Activated CD4-positive, CD25-positive, alpha-beta regulatory T cell treated with anti-CD3 and anti-CD28 coated beads, Interleukin-2, amount 50 U/mL, for 72 hours (primary cell): Measurements from ENCODE around the gene UNCX.
"Not testable (repeated sequence)": the region's sequence is repeated elsewhere in the genome, so short reads cannot be mapped to it uniquely, and the experiment has no call there.

ENCODE experiments used
- DNase-seq: peaks from one replicate; pipeline ENCODE4 v3.0.0; 2021

The UNCX gene

DNA sequence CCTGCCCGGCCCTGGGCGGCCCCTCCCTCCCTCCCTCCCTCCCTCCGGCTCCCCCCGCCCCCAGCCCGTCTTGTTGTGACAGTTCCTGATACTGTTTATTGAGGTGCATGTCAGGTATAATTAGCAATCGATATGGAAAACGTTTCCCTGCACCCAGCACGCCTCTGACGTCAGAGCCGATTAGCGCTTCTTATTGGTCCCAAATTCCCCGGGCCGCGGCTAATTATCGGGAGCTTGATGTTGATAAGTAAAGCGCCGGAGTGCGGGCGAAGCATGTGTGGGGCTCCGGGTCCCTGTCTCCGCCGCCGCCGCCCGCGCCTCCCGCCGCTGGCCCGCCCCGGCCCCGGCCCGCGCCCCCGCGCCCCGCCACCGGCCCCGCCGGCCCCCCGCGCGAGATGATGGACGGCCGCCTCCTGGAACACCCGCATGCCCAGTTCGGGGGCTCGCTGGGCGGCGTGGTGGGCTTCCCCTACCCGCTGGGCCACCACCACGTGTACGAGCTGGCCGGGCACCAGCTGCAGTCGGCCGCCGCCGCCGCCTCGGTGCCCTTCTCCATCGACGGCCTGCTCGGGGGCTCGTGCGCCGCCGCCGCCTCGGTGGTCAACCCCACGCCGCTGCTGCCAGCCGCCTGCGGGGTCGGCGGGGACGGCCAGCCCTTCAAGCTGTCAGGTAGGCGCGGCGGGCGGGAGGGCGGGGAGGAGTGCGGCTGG is at the start of gene UNCX:
TSS of gene UNCX (plus strand) at position 250 of the 710 bp plus-strand sequence. CDS start at position 396, 146 bp downstream.
- no peak for DNase-seq

DNA sequence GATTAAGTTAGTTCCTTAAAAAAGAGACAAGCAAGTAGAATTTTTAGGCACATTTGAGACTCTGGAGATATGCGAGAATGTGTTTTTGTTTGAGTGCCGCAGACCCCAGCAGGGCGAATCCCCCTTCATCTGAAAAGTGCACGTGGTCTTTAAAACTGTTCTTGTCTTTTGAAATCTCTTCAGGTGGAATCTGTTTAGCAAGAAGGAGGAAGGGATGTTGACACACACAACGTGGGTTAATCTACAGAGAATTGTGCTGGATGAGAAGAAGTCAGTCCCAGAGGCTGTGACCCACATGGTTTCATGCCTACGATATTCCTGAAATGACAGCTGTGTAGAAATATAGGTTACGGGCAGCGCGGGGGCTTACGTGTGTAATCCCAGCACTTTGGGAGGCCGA is 45.5 kb upstream of the UNCX start:
- DNase-seq, result no peak

DNA sequence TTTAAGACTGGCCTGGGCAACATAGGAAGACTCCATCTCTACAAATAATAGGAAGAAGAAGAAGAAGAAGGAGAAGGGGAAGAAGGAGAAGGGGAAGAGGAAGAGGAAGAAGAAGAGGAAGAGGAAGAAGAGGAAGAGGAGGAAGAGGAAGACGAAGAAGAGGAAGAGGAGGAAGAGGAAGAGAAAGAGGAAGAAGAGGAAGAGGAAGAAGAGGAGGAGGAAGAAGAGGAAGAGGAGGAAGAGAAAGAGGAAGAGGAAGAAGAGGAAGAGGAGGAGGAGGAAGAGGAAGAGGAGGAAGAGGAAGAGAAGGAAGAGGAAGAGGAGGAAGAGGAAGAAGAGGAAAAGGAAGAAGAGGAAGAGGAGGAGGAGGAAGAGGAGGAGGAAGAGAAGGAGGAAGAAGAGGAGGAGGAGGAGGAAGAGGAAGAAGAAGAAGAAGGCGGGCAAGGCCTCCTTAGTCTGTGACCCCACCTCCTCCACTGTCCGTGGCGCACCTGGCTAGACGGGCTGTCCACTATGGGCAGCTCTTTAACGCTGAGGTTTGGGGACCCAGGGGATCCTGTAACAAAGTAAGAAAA is 43.9 kb upstream of the UNCX start:
- DNase-seq, result no peak

DNA sequence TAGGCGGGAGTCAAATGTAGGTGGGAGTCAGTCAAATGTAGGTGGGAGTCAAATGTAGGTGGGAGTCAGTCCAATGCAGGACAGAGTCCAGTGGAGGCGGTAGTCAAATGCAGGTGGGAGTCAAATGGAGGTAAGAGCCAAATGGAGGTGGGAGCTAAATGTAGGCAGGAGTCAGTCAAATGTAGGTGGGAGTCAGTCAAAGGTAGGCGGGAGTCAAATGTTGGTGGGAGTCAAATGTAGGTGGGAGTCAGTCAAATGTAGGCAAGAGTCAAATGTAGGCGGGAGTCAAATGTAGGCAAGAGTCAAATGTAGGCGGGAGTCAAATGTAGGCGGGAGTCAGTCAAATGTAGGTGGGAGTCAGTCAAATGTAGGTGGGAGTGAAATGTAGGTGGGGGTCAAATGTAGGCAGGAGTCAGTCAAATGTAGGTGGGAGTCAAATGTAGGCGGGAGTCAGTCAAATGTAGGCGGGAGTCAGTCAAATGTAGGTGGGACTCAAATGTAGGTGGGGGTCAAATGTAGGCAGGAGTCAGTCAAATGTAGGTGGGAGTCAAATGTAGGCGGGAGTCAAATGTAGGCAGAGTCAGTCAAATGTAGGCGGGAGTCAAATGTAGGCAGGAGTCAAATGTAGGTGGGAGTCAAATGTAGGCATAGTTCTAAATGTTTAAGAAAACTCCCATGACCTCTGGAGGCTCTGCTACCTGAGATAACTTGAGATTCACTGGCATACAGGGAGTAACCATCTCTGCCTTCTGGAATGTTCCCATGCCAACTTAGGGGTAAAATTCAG is 42.5 kb upstream of the UNCX start:
- no peak for DNase-seq

DNA sequence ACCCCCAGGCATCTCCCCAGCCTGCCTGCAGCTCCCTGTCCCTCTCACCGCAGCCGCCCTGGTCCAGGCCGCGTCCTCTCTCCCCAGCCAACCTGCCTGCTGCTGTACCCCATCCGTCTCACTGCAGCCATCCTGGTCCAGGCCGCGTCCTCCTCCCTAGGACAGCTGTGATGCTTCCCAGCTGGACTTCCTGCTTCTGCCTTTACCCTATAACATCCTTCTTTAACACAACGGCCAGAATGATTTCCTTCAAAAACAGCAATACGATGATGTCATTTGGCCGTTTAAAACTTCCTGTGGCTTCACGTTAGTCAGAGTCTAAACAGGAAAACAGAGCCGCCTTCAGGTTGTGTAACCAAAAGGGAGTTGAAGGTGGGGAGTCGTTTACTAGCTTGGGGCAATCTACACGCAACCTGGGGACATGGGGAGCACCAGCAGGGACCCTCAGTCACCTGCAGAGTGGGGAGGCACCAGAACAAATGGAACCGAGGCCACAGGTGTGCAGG is 40.4 kb upstream of the UNCX start:
- no peak for DNase-seq

DNA sequence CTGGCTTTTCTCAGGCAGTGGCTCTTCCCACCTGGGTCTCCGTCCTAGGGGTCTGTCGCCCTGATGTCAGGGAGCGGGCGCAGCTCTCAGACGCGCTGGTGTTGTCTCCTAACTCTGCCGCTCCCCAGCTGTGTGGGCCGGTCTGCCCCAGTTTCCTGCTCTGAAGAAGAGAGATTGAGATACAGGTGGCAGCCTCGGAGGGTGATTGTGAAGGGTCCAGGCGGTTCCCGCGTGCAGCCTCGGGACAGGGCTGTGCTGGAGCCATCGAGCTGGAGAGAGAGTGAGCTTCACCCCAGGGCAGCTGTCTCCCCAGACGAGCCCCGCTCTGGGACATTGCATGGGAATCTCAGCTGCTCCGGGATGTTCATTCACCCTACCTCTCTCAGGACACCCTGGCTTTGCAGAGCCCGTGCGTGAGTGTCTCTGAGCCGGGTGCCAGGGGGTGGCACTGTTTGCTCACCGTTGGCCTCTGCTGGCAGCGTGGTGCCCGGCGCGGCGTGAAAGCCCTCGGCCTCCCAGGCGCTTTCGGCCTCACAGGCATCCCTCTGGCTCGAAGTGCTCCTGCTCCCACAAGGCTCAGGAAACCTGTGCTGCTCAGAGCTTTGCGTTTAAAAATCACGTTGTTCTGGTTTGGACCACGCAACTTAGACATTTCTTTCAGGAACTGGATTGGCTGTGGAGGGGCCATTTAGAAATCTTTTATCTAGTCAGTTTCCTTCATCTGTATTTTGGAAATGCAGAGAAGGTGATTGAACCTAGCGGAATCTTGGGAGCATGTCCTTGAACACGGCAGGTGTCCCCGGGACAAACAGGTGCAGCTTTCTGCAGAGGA is 38.9 kb upstream of the UNCX start:
- DNase-seq, result no peak

DNA sequence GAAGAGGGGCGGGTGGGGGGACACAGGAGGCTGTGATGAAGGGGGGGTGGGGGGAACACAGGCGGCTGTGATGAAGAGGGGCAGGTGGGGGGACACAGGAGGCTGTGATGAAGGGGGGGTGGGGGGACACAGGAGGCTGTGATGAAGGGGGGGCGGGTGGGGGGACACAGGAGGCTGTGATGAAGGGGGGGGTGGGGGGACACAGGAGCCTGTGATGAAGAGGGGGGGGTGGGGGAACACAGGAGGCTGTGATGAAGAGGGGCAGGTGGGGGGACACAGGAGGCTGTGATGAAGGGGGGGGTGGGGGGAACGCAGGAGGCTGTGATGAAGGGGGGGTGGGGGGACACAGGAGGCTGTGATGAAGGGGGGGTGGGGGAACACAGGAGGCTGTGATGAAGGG is 36.2 kb upstream of the UNCX start:
- not testable (repeated sequence) for DNase-seq

DNA sequence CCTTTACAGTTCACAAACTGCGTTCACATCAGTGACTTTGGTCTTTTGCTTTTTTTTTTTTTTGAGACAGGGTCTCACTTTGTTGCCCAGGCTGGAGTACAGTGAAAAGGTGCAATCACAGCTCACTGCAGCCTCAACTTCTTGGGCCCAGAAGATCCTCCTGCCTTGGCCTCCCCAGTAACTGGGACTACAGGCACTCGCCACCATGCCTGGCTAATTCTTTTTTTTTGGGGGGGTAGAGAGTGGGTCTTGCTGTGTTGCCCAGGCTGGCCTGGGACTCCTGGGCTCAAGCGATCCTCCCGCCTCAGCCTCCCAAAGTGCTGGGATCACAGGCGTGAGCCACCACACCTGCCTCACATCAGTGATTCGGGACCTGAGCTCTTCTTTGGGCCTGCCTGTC is 35.7 kb upstream of the UNCX start:
- DNase-seq, result no peak

DNA sequence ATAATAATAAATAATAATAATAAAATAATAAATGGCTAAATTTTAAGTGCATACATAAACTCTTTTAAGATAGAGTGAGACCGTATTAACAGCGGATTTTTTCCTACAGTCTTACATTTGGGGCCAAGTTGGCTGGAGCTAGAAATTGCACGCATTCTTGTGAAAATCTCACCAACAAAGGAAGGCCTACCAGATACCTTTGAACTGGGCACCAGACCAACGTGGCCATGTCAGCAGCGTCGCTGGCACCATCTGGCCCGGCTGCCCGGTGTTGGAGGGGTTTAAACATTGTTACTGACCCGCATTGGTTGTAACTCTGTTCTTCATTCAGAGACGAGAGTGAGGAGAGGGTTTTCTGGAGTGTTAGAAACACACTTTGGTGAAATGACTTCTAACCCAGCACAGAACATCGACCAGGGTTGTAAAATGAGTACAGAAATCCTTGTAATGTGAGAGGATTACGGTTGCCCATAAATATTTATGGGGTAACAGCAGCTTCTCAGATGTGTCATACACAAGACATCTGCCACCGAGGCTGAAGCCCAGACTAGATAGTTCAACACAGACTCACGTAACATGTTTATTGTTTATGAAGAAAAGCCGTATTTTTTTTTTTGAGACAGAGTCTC is 34.6 kb upstream of the UNCX start:
- DNase-seq, result no peak

DNA sequence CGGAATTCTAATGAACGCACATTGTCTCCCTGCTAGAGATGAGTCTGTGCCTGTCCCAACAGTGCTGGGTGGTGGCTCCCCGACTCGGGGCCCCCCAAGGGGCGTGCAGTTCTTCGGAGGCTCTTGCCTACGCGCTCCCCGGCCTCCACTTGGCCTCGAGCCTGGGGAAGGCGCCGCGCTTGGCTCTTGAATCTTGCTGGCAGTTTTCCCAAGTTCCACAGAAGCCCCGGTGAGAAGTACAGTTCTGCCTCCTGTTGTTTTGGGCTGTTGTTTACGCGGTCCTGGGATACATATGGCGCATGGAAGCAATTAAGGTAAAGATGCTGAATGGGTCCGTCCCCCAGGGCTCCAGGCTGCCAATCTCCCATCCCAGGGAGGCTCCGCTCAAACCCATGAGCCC is 32.6 kb upstream of the UNCX start:
- no peak for DNase-seq

DNA sequence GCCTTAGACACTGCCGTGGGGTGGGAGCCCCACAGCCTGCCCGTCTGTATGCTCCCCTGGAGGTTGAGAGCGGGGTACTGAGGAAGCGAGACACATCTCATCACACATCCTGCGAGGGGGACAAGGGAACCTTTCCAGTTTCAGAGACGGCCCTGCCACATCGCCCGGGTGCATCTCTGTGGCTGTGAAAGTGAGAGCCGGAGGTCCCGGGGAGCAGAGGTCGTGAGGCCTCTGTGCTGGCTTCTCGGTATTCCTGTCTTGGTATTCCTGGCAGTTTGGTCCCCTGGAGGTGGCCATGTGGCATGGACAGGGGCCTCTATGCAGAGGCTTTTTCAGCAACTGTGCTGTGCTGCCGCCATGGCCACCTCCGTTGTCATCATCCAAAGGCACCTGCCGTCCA is 30.8 kb upstream of the UNCX start:
- DNase-seq, result no peak

DNA sequence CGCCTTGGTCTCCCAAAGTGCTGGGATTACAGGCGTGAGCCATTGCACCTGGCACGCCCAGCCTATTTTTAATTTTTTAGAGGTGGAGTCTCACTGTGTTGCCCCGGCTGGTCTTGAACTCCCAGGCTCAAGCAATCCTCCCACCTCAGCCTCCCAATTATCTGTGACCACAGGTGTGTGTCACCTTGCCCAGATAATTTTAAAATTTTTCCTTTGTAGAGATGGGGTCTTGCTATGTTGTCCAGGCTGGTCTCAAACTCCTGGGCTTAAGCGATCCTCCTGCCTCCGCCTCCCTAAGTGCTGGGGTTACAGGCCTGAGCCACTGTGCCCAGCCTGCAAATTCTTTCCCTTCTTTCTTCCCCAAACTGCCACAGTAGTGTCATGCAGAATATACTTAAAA is 29.8 kb upstream of the UNCX start:
- DNase-seq, result not testable (repeated sequence)

DNA sequence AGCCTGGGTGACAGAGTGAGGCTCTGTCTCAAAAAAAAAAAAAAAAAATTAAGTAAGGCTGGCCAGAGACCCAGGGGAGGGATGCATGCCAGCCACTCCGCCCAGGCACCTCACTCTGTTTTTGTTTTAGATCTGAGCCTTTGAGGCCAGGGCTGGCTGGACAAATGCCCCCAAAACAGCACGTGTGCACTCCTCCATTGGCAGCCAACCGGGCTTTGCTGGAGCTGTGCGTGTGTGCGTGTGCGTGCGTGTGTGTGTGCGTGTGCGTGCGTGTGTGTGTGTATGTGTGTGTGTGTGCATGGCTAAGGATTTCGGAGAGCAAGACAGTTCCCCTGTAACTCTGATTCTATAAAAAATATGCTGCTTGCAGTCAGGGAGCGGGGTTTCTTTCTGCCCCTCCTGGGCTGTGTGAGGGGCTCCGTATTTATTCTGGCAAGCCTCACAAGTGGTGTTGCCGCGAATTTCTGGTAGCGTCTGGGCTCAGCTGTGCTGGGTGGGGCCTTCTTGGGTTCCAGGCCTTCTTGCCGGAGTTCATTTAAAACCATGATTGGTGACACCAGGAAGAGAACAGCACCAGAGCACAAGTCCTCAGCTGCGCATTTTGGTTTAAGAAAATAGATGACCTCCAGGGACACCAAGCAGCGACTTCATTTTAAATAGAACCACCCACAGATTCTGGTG is 28.1 kb upstream of the UNCX start:
- no peak for DNase-seq

DNA sequence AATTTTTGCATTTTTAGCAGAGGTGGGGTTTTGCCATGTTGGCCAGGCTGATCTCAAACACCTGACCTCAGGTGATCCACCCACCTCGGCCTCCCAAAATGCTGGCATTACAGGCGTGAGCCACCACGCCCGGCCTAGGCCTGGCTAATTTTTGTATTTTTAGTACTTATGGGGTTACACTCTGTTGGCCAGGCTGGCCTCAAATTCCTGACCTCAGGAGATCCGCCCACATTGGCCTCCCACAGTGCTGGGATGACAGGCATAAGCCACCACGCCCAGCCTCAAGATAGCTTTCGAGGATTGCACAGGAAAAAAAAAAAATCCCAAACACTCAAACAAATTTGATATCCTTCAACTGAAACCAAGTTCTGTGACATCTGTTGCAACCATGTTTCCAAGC is 26.9 kb upstream of the UNCX start:
- not testable (repeated sequence) for DNase-seq

DNA sequence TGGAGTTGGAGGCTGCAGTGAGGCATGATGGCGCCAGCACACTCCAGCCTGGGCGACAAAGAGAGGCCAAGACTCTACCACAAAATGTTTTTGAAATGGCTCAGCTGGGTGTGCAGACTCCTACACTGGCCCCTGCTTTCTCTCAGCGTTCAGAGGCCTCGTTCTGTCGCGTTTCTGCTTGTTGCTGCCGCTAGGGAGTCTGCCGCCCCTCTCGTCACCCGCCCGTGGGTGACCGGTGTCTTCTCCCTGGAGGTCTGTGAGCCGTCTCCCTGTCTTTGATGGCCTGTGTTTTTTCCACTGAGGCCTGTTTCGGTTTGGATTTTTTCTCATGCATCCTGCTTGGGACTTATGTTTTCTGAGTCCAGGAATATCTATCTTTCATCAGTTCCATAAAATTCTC is 23.6 kb upstream of the UNCX start:
- DNase-seq, result no peak

DNA sequence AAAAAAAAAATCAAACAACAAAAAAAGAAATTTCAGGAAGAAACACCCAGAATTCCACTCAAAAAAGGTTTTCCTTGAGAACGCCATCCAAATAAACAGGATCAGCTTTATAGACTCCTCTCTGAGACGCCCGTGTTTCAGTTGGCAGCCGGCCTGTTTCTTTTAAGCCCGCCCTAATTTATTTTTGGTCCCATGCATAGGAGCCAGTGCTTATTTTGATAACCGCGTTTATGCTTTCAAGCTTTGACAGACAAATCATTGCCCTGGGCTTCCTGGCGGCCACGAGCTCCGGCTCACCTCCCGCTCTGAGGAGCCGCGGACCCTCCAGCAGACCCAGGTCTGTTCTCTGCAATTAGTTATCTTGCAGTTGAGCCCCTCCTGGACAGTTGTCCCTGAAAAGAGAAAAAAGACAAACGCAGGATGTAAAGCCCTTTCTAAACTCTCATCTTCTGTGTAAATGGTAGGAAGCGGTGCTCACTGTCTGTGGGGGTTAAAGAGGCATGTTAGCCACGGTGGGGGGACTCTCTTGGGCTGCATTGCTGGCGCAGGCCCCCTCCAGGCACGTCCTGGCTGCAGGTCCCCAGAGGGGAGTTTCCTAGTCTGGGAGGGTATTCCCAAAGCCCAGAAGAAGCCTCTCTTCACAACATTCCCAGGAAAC is 22.2 kb upstream of the UNCX start:
- no peak for DNase-seq

DNA sequence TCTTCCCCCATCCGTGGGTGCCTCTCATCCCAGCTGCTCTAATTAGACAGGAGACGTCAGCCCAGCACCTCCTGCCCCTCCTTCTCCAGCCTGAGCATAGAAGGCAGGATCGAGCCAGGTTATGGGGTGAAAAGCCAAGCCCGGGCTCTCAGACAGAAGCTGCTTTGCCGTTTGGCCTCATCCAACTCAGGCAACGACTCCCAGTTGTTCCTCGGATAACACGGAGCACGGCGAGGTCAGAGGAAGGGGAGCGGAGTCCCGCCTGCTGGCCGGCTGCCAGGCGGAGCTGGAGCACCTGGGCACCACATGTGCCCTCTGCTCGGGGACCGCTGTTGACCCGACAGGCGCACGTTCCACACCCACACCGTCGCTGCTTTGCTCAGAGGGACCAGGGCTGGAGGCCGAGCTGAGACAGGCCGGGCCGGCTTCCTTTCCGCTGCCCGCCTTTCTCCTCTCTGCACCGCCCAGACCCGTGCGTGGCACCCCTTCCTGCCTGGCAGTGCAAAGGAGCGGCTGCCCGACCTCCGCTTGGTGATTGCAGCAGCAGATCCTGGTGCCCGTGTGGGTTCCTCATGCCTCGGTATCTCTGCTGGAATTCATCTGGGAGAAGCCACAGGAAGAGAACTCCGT is 21.6 kb upstream of the UNCX start:
- no peak for DNase-seq

DNA sequence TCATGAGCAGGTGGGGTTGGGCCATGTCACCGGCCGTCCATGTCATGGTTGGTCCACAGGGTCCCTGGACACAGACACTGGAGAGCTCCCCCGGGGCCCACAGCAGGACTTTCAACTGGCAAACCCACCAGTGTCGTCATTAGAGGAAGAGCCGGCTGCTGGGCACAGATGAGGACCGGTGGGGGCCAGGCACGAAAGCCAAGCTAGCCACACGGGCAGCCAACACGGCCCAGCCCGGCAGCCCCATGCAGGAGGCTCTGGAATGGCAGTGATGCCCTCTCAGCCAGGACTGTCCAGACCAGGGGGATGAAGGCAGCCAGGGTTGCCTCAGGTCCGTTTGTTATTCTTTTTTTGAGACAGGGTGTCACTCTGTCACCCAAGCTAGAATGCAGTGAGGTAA is 21.1 kb upstream of the UNCX start:
- DNase-seq, result no peak

DNA sequence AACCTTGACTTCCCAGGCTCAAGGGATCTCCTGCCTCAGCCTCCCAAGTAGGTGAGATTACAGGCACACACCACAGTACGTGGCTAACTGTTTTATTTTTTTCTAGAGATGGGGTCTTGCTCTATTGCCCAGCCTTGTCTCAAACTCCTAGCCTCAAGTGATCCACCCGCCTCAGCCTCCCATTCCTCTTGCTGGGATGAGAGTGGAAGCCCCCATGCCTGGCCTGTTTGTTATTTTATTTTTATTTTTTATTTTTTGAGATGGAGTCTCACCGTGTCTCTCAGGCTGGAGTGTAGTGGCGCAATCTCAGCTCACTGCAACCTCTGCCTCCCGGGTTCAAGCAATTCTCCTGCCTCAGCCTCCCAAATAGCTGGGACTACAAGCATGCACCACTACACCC is 20.6 kb upstream of the UNCX start:
- DNase-seq, result not testable (repeated sequence)

DNA sequence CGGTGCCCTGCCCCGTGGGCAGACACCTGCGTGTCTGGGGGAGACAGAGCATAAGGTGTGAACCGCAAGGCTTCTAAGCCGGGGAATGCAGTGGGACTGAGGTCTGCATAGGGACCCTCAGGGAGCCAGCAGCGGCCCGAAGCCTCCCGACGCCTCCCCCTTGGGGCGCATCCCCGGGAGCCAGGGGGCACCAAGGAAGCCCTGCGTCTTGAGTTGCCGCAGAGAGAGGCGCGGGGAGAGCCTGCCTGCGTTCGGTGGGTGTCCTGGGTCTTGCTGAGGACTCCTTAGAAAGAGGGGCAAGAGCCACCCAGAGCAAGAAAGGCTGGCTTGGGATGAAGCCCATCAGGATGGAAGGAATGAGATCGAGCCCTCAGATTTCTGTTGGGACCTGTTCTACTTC is 18.2 kb upstream of the UNCX start:
- no peak for DNase-seq
